Measurements from ENCODE around the gene LIPC.

Gene LIPC

DNA sequence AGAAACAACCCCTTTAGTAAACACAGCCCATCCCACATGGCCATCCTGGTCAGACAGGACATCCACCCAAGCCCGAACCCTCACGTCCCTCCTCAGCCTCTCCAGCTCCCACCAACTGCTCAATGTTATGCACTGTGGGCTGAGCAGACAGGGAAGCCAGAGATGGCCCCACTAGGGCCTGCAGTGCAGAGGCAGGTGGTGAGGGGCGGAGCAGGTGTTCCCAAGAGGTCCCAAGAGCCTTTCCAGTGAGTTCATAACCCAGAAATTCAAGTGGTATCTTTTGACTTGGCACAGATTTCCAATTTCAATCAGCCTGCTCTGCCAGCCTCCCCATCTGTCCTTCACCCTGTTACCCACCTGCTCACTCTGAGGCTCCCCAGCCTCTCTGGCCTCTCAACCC is 130.3 kb downstream of the LIPC start:
- Histone ChIP-seq H3K9ac (ENCODE audit: low read depth, low read length) (no peak overlapping the region), H3K27me3 (ENCODE audit: insufficient read depth, low read length, poor library complexity) (no peaks in the 10 kb centered on the region), H3K27ac (ENCODE audit: low read length) (no peak overlapping the region), H2AFZ (ENCODE audit: low read depth, low read length) (no peak overlapping the region), H3K79me2 (ENCODE audit: insufficient read depth, low read length) (no peaks in the 10 kb centered on the region), H3K4me2 (ENCODE audit: insufficient read depth, low read length) (no peak overlapping the region), H3K4me3 (ENCODE audit: low read depth in 1 of 2, low read length in 2 of 2) (no peak overlapping the region), H3K9me3 (ENCODE audit: insufficient read depth, low read length, severe bottlenecking) (no peaks in the 10 kb centered on the region), H4K20me1 (ENCODE audit: insufficient read depth, low read length) (no peaks in the 10 kb centered on the region), H3K4me1 (ENCODE audit: insufficient read depth, low read length) (no peaks in the 10 kb centered on the region), H3K36me3 (ENCODE audit: insufficient read depth, low read length) (no peaks in the 10 kb centered on the region)
- DNase-seq: no peak
- no peak for TF ChIP-seq EZH2 (IDR thresholded peaks at IDR 0.05; ENCODE audit: borderline replicate concordance, low read depth, low read length, severe bottlenecking)
- TF ChIP-seq, protein P1, sequence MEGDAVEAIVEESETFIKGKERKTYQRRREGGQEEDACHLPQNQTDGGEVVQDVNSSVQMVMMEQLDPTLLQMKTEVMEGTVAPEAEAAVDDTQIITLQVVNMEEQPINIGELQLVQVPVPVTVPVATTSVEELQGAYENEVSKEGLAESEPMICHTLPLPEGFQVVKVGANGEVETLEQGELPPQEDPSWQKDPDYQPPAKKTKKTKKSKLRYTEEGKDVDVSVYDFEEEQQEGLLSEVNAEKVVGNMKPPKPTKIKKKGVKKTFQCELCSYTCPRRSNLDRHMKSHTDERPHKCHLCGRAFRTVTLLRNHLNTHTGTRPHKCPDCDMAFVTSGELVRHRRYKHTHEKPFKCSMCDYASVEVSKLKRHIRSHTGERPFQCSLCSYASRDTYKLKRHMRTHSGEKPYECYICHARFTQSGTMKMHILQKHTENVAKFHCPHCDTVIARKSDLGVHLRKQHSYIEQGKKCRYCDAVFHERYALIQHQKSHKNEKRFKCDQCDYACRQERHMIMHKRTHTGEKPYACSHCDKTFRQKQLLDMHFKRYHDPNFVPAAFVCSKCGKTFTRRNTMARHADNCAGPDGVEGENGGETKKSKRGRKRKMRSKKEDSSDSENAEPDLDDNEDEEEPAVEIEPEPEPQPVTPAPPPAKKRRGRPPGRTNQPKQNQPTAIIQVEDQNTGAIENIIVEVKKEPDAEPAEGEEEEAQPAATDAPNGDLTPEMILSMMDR (IDR thresholded peaks at IDR 0.05; ENCODE audit: borderline replicate concordance, extremely low read depth, low read length, poor library complexity, severe bottlenecking): no peak
- ATAC-seq (ENCODE audit: insufficient read depth, low read depth): no peak

DNA sequence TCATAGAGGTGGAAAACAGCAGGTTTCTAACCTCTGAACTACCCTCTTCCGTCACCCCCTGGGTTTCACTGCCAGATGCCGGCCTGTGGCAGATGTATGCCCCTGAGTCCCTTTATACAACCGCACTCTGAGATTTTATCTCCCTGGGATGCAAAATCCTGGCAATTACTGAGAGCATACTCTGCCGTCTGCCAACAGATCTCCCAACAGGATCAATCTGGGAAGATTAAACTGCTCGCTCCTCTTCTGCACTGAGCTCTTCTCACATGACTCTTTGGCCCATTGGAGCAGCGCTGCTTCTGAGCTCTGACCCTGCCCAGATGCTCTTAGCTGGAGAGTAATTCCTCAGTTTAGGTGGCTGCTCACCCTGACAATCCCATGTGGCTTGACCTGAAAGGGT is 133.2 kb downstream of the LIPC start:
- ATAC-seq (ENCODE audit: insufficient read depth, low read depth): no peak
- Histone ChIP-seq H3K4me1 (ENCODE audit: insufficient read depth, low read length) (no peaks in the 10 kb centered on the region), H3K27me3 (ENCODE audit: insufficient read depth, low read length, poor library complexity) (no peaks in the 10 kb centered on the region), H4K20me1 (ENCODE audit: insufficient read depth, low read length) (no peaks in the 10 kb centered on the region), H3K4me3 (ENCODE audit: low read depth in 1 of 2, low read length in 2 of 2) (no peak overlapping the region), H3K9ac (ENCODE audit: low read depth, low read length) (no peak overlapping the region), H3K27ac (ENCODE audit: low read length) (no peak overlapping the region), H2AFZ (ENCODE audit: low read depth, low read length) (no peak overlapping the region), H3K4me2 (ENCODE audit: insufficient read depth, low read length) (no peak overlapping the region), H3K36me3 (ENCODE audit: insufficient read depth, low read length) (no peaks in the 10 kb centered on the region), H3K79me2 (ENCODE audit: insufficient read depth, low read length) (no peaks in the 10 kb centered on the region), H3K9me3 (ENCODE audit: insufficient read depth, low read length, severe bottlenecking) (no peaks in the 10 kb centered on the region)
- TF ChIP-seq EZH2 (IDR thresholded peaks at IDR 0.05; ENCODE audit: borderline replicate concordance, low read depth, low read length, severe bottlenecking): no peak
- TF ChIP-seq, protein P1 (IDR thresholded peaks at IDR 0.05; ENCODE audit: borderline replicate concordance, extremely low read depth, low read length, poor library complexity, severe bottlenecking): no peak
- DNase-seq: no peak

DNA sequence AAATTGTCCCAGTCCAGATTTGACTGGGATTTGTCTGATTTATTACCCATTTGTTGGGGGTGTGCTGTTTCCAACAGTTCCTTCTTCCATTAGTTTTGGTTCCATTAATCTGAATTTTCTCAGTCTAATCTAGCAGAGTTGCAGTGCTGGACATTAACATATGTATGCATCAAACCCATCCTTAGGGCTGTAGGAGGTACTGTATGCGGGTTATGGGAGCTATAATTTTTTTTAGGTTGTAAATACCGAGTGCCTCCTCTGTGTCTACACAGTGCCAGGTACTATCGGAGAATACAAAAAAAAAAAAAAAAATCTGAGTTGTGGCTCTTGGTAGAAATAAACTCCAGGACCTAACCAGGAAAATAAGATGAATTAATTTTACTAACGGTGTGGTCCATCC is 133.8 kb downstream of the LIPC start:
- H3K4me3 ChIP-seq (ENCODE audit: low read depth in 1 of 2, low read length in 2 of 2): no peak overlapping the region
- H3K4me1 ChIP-seq (ENCODE audit: insufficient read depth, low read length): no peaks in the 10 kb centered on the region
- H3K4me2 ChIP-seq (ENCODE audit: insufficient read depth, low read length): no peak overlapping the region
- no peak for DNase-seq
- H4K20me1 ChIP-seq (ENCODE audit: insufficient read depth, low read length): no peaks in the 10 kb centered on the region
- no peak overlapping the region for H2AFZ ChIP-seq (ENCODE audit: low read depth, low read length)
- no peak overlapping the region for H3K9ac ChIP-seq (ENCODE audit: low read depth, low read length)
- ATAC-seq (ENCODE audit: insufficient read depth, low read depth): no peak
- no peaks in the 10 kb centered on the region for H3K36me3 ChIP-seq (ENCODE audit: insufficient read depth, low read length)
- no peaks in the 10 kb centered on the region for H3K79me2 ChIP-seq (ENCODE audit: insufficient read depth, low read length)
- no peaks in the 10 kb centered on the region for H3K27me3 ChIP-seq (ENCODE audit: insufficient read depth, low read length, poor library complexity)
- no peak overlapping the region for H3K27ac ChIP-seq (ENCODE audit: low read length)
- H3K9me3 ChIP-seq (ENCODE audit: insufficient read depth, low read length, severe bottlenecking): no peaks in the 10 kb centered on the region
- TF ChIP-seq, protein P1 (IDR thresholded peaks at IDR 0.05; ENCODE audit: borderline replicate concordance, extremely low read depth, low read length, poor library complexity, severe bottlenecking): no peak
- TF ChIP-seq EZH2 (IDR thresholded peaks at IDR 0.05; ENCODE audit: borderline replicate concordance, low read depth, low read length, severe bottlenecking): no peak

DNA sequence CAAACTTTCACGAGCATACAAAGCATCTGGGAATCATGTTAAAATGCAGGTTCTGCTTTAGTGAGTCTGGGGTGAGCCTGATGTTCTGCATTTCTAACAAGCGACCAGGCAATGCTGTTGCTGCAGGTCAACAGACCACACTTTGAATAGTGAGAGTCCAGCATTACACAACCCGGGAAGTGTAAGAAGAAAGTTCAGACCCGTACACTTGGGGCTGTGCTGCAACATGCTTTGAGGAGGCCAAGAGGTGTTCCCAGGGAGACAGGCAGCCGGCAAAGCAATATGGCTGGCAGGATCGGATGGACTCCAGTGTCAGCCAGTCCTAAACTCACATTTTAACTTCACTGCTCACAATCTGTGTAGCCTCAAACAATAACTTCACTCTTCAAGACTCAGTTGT is 134.2 kb downstream of the LIPC start:
- H3K36me3 ChIP-seq (ENCODE audit: insufficient read depth, low read length): no peaks in the 10 kb centered on the region
- H3K79me2 ChIP-seq (ENCODE audit: insufficient read depth, low read length): no peaks in the 10 kb centered on the region
- H3K4me2 ChIP-seq (ENCODE audit: insufficient read depth, low read length): no peak overlapping the region
- no peaks in the 10 kb centered on the region for H3K9me3 ChIP-seq (ENCODE audit: insufficient read depth, low read length, severe bottlenecking)
- no peaks in the 10 kb centered on the region for H3K4me1 ChIP-seq (ENCODE audit: insufficient read depth, low read length)
- no peak overlapping the region for H3K9ac ChIP-seq (ENCODE audit: low read depth, low read length)
- no peak overlapping the region for H3K27ac ChIP-seq (ENCODE audit: low read length)
- no peak for DNase-seq
- H3K4me3 ChIP-seq (ENCODE audit: low read depth in 1 of 2, low read length in 2 of 2): no peak overlapping the region
- H2AFZ ChIP-seq (ENCODE audit: low read depth, low read length): no peak overlapping the region
- H3K27me3 ChIP-seq (ENCODE audit: insufficient read depth, low read length, poor library complexity): no peaks in the 10 kb centered on the region
- no peaks in the 10 kb centered on the region for H4K20me1 ChIP-seq (ENCODE audit: insufficient read depth, low read length)
- no peak for ATAC-seq (ENCODE audit: insufficient read depth, low read depth)
- TF ChIP-seq EZH2 (IDR thresholded peaks at IDR 0.05; ENCODE audit: borderline replicate concordance, low read depth, low read length, severe bottlenecking): no peak
- TF ChIP-seq, protein P1 (IDR thresholded peaks at IDR 0.05; ENCODE audit: borderline replicate concordance, extremely low read depth, low read length, poor library complexity, severe bottlenecking): no peak

Data from DND-41 (cell line).